Activated naive CD8-positive, alpha-beta T cell treated with anti-CD3 and anti-CD28 coated beads, Interleukin-2, amount 10 ng/mL, durations not matched to agents 7 days and 5 days (primary cell): Measurements from ENCODE around the gene SIRPD. TPM values are rescaled to one million over a fixed set of nuclear protein-coding genes. Genes with fewer than 3 reads are reported as not detected.

Experiments used
- ATAC-seq: fragments of 150-1000 bp; cut with Tn5 transposase; one replicate; pipeline ENCODE4 v1.10.0; 2021; ENCODE audit warnings: low read depth, moderate library complexity
- POLR2A ChIA-PET: fragments of 350-600 bp; sonication (Branson Sonifier 250); formaldehyde crosslinking; loops from one replicate; lab custom pipeline; 2021; ENCODE audit warnings: antibody characterized with exemption; lab: Charles Lee
- DNase-seq: peaks from one replicate; pipeline ENCODE4 v3.0.0; 2021
- H3K27ac Mint-ChIP-seq: one replicate; pipeline ENCODE4 v1.8.0; 2022; ENCODE audit warnings: mild to moderate bottlenecking, mixed read lengths
- H3K27me3 Mint-ChIP-seq: one replicate; pipeline ENCODE4 v1.8.0; 2022; ENCODE audit warnings: mild to moderate bottlenecking, moderate library complexity, mixed read lengths
- H3K36me3 Mint-ChIP-seq: one replicate; pipeline ENCODE4 v1.8.0; 2021; ENCODE audit warnings: mild to moderate bottlenecking, mixed read lengths
- H3K4me1 Mint-ChIP-seq: one replicate; pipeline ENCODE4 v1.8.0; 2021; ENCODE audit warnings: mixed read lengths
- H3K4me3 Mint-ChIP-seq: one replicate; pipeline ENCODE4 v1.8.0; 2022; ENCODE audit warnings: mild to moderate bottlenecking, moderate library complexity, mixed read lengths
- H3K9me3 Mint-ChIP-seq: one replicate; pipeline ENCODE4 v1.8.0; 2021; ENCODE audit warnings: mixed read lengths
- total RNA-seq, 2 experiments: library from RNA; stranded (reverse); gene quantifications; one replicate each; pipeline ENCODE4 v1.2.3, GENCODE V29; 2021

The SIRPD gene
- total RNA-seq, 2 experiments from 2014 or later: 0.30 to 0.31 TPM

GRCh38 chr20:1484438-1485116 lies 72.9 kb downstream of the SIRPD start:
- DNase-seq (no peak), ATAC-seq (no peak)
- Mint-ChIP-seq H3K27me3 (peaks cover 64% of the 10 kb centered on the region), H3K4me3 (no peak overlapping the region), H3K27ac (no peak overlapping the region), H3K9me3 (no peaks in the 10 kb centered on the region), H3K36me3 (no peaks in the 10 kb centered on the region), H3K4me1 (peaks cover 3% of the 10 kb centered on the region)
- POLR2A ChIA-PET: no interaction called here

Other genes starting within 250 kb of the SIRPD start
- gene SDCBP2, start 228.6 kb downstream of the SIRPD start, total RNA-seq: 1 to 10 TPM; 3.7 to 5.1 TPM
- 100 to 1,000 TPM; 231 to 234 TPM for gene FKBP1A, start 164.7 kb downstream of the SIRPD start, total RNA-seq
- 10 to 100 TPM; 66.9 to 67.2 TPM for gene NSFL1C, start 90.9 kb downstream of the SIRPD start, total RNA-seq
- gene SIRPB2, start 66.3 kb downstream of the SIRPD start, total RNA-seq: not detected
- gene SIRPB1, start 62.3 kb upstream of the SIRPD start, total RNA-seq: 1 to 10 TPM; 6.5 to 9.6 TPM
- gene SIRPG, start 100.1 kb upstream of the SIRPD start, total RNA-seq: 100 to 1,000 TPM in 1 of 2 experiments, 10 to 100 TPM in 1; 98.7 to 100 TPM